Endothelial cell of umbilical vein (primary cell): ENCODE data around the gene FSTL4. TPM values are rescaled to one million over a fixed set of nuclear protein-coding genes. Genes with fewer than 3 reads are reported as not detected.
"Not testable (repeated sequence)": the region's sequence is repeated elsewhere in the genome, so short reads cannot be mapped to it uniquely, and the experiment has no call there.

Experiments
- BruUV-seq: library from RNA; stranded (reverse); fragments of 400-500 nt; replicated peaks from 2 replicates; lab custom pipeline; 2021; lab: Mats Ljungman, UMichigan
- CTCF ChIA-PET: fragments of 300-600, 350-600 bp; sonication (Branson Sonifier 250); formaldehyde crosslinking; loops from one replicate; lab custom pipeline; 2021; ENCODE audit warnings: antibody characterized with exemption, inconsistent platforms; lab: Charles Lee
- POLR2A ChIA-PET: fragments of 300-600, 350-600 bp; sonication (Branson Sonifier 250); formaldehyde crosslinking; loops from one replicate; lab custom pipeline; 2021; ENCODE audit warnings: antibody characterized with exemption, inconsistent platforms; lab: Charles Lee
- DNase-seq: peaks from one replicate; pipeline ENCODE4 v3.0.0-alpha.2; 2011; ENCODE audit warnings: low read depth, low spot score
- FAIRE-seq: peaks from 2 replicates; lab custom pipeline; 2011; peaks lifted over from hg19 to GRCh38; lab: Jason Lieb, UNC
- H2AFZ ChIP-seq: 2 replicates; pipeline ENCODE4 v1.6.0; 2012; ENCODE audit warnings: low read depth, low read length, control low read depth, inconsistent platforms
- H3K27ac ChIP-seq: 2 replicates; pipeline ENCODE4 v1.5.1; 2011; ENCODE audit warnings: low read depth, mild to moderate bottlenecking, control low read depth, low read length, moderate library complexity; ENCODE audit not compliant: insufficient read depth
- H3K27me3 ChIP-seq, 2 experiments: 2 replicates each; pipeline versions ENCODE4 v1.6.0 to v1.6.1; 2011; ENCODE audit warnings: low read length in 2 of 2, mixed read lengths in 1 of 2; ENCODE audit not compliant: control insufficient read depth in 2 of 2, insufficient read depth in 2 of 2
- H3K36me3 ChIP-seq, 2 experiments: 2 replicates in 1 of 2; 3 replicates in 1 of 2; pipeline ENCODE4 v1.5.1; 2011; ENCODE audit warnings: low read length in 2 of 2, mild to moderate bottlenecking in 1 of 2, moderate library complexity in 1 of 2; ENCODE audit not compliant: control insufficient read depth in 2 of 2, insufficient read depth in 2 of 2; ENCODE audit errors: extremely low read depth in 1 of 2
- H3K4me1 ChIP-seq: 3 replicates; pipeline ENCODE4 v1.5.1; 2011; ENCODE audit warnings: mild to moderate bottlenecking, low read length; ENCODE audit not compliant: control insufficient read depth, insufficient read depth; ENCODE audit errors: extremely low read depth
- H3K4me2 ChIP-seq: 2 replicates; pipeline ENCODE4 v1.6.1; 2011; ENCODE audit warnings: low read length, control low read depth, mixed read lengths; ENCODE audit not compliant: insufficient read depth
- H3K4me3 ChIP-seq, 3 experiments: fragments of 200-600 bp in 1 of 3; sonication (generic), shearing (Covaris generic) in 1 of 3; replicated peaks in 1 of 3; 2 replicates each; pipeline ENCODE4 v1.5.1; 2011 to 2016; ENCODE audit warnings: control low read depth in 3 of 3, low read length in 3 of 3, mild to moderate bottlenecking in 2 of 3, inconsistent platforms in 1 of 3, low read depth in 1 of 3, moderate library complexity in 1 of 3; ENCODE audit not compliant: insufficient read depth in 1 of 3
- H3K79me2 ChIP-seq: 2 replicates; pipeline ENCODE4 v1.6.0; 2012; ENCODE audit warnings: low read length, inconsistent platforms; ENCODE audit not compliant: control insufficient read depth, insufficient read depth
- H3K9ac ChIP-seq: replicated peaks from 2 replicates; pipeline ENCODE3; 2011; ENCODE audit warnings: low read length, control low read depth; ENCODE audit not compliant: insufficient read depth; ENCODE audit errors: extremely low read depth
- H3K9me1 ChIP-seq: replicated peaks from 3 replicates; pipeline ENCODE4 v1.6.0; 2011; ENCODE audit warnings: mild to moderate bottlenecking, low read length; ENCODE audit not compliant: control insufficient read depth, insufficient read depth; ENCODE audit errors: extremely low read depth
- H3K9me3 ChIP-seq: replicated peaks from 2 replicates; pipeline ENCODE4 v1.5.1; 2012; ENCODE audit warnings: low read length, inconsistent platforms; ENCODE audit not compliant: control insufficient read depth, insufficient read depth
- H4K20me1 ChIP-seq: replicated peaks from 2 replicates; pipeline ENCODE3; 2011; ENCODE audit warnings: mild to moderate bottlenecking, low read length; ENCODE audit not compliant: control insufficient read depth, insufficient read depth; ENCODE audit errors: extremely low read depth
- CTCF ChIP-seq, 2 donors: IDR thresholded peaks; 1 replicate in 1 of 2; 2 replicates in 1 of 2; pipeline ENCODE4 v1.5.1; 2011; ENCODE audit warnings: low read length in 2 of 2, mild to moderate bottlenecking in 2 of 2, moderate library complexity in 2 of 2, control low read depth in 1 of 2, inconsistent platforms in 1 of 2, low read depth in 1 of 2; ENCODE audit not compliant: insufficient read depth in 1 of 2; ENCODE audit errors: extremely low read depth in 1 of 2
- JUN ChIP-seq: IDR thresholded peaks from 2 replicates; pipeline ENCODE4 v1.6.1; 2011; ENCODE audit warnings: borderline replicate concordance, low read depth; ENCODE audit not compliant: insufficient read length, insufficient read depth
- MYC ChIP-seq: IDR thresholded peaks from one replicate; pipeline ENCODE4 v1.6.1; 2011; ENCODE audit warnings: mild to moderate bottlenecking, low read depth, low read length
- dilution Hi-C: fragments of 300-500 bp; cut with MboI; formaldehyde crosslinking; loops from one replicate; pipeline ENCODE4 v1.15.0; 2019; ENCODE audit warnings: low sequenced_read_pairs; ENCODE audit not compliant: extremely low pct_ligation_motif_present
- intact Hi-C: fragments of 100-400 bp; cut with micrococcal nuclease; formaldehyde crosslinking; loops from one replicate; pipeline ENCODE4 v1.10.0; 2022
- polyA plus RNA-seq, 4 experiments: library from polyadenylated mRNA; depleted of rRNA in 3 of 4; stranded (reverse) in 3 of 4; unstranded in 1 of 4; fragments of >200 nt; gene quantifications; 2 replicates each; pipeline versions ENCODE4 v1.2.1 to v1.2.3, GENCODE V29; 2011 to 2012; ENCODE audit warnings: missing spikeins in 1 of 4
- total RNA-seq: library from RNA; stranded (reverse); gene quantifications from 2 replicates; pipeline ENCODE4 v1.2.3, GENCODE V29; 2021

Gene FSTL4
- total and polyA plus RNA-seq, 2 donors (not counting 3 experiments of a cell fraction or from before 2014, with no cell fraction given) = 0.18 TPM; not detected in 1

GRCh38 chr5:133538718-133539117 is 73.6 kb downstream of the FSTL4 start:
- Histone ChIP-seq H3K4me1 (no peaks in the 10 kb centered on the region), H3K27ac (no peak overlapping the region), H3K36me3 (no peaks in the 10 kb centered on the region), H3K27me3 (peaks cover 7 to 20% of the 10 kb centered on the region in 2 experiments), H3K4me2 (no peak overlapping the region), H3K79me2 (no peaks in the 10 kb centered on the region), H2AFZ (no peak overlapping the region), H4K20me1 (no peaks in the 10 kb centered on the region), H3K4me3 (no peak overlapping the region), H3K9me1 (no peaks in the 10 kb centered on the region), H3K9me3 (no peaks in the 10 kb centered on the region), H3K9ac (no peak overlapping the region)
- BruUV-seq = no TSS peak
- CTCF ChIA-PET = no interaction called here
- POLR2A ChIA-PET = no interaction called here
- FAIRE-seq (no peak), DNase-seq (no peak)
- dilution Hi-C loops = no loop called here
- intact Hi-C loops = no loop called here
- TF ChIP-seq JUN = no peak
- TF ChIP-seq MYC = no peak
- no peak for TF ChIP-seq CTCF (IDR thresholded peaks at IDR 0.05; ENCODE audit: extremely low read depth in 1 of 2, insufficient read depth in 1 of 2, low read depth in 1 of 2, low read length in 2 of 2)

GRCh38 chr5:133535241-133535929 is 77.0 kb downstream of the FSTL4 start:
- BruUV-seq, H3K36me3 ChIP-seq, dilution Hi-C loops, H3K27ac ChIP-seq, DNase-seq, H4K20me1 ChIP-seq, CTCF ChIA-PET, H3K4me3 ChIP-seq, H3K4me1 ChIP-seq, POLR2A ChIA-PET, H3K9me1 ChIP-seq, intact Hi-C loops, H3K79me2 ChIP-seq, H3K4me2 ChIP-seq, H2AFZ ChIP-seq, H3K9me3 ChIP-seq, H3K9ac ChIP-seq, FAIRE-seq: not testable (repeated sequence)
- peaks cover 4 to 16% of the 10 kb centered on the region in 2 experiments for H3K27me3 ChIP-seq
